ENCODE results near the gene NCAPG.

DNA sequence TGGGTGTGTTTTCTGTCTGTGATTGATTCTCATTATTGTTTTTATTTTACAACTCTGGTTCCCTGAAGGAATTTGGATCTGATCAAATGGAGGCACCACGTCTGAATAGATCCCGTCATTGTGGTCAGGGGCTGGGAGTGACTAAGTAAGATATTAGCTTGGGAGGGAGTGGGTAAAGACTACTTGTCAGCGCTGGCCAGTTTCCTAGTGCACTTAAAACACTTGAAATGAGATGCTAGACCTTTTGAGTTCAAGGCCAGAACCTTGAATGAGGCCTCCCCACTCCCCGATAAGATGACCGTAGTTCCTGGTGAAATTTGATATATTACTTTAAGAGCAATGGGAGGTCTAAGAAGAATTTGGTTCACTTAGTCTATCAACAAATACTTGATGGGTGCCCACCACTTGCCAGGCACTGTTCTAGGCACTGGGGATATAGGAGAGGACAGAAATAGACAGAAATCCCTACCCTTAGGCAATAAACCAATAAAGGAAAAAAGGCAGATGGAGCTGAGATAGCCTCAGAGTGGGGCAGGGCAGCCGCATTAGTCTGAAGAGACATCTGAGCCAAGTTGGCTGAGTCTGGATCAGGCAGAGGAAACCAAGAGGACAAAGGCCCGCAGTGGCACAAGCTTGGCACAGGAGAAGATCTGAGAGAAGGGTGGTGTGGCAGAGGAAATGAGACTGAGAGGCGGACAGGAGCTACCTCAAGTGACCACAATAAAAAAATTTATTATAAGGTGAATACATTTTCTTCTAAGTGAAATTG lies 41.2 kb upstream of the NCAPG start:
- no peak for TF ChIP-seq POLR2A (IDR thresholded peaks at IDR 0.05)
- TF ChIP-seq, protein P1, sequence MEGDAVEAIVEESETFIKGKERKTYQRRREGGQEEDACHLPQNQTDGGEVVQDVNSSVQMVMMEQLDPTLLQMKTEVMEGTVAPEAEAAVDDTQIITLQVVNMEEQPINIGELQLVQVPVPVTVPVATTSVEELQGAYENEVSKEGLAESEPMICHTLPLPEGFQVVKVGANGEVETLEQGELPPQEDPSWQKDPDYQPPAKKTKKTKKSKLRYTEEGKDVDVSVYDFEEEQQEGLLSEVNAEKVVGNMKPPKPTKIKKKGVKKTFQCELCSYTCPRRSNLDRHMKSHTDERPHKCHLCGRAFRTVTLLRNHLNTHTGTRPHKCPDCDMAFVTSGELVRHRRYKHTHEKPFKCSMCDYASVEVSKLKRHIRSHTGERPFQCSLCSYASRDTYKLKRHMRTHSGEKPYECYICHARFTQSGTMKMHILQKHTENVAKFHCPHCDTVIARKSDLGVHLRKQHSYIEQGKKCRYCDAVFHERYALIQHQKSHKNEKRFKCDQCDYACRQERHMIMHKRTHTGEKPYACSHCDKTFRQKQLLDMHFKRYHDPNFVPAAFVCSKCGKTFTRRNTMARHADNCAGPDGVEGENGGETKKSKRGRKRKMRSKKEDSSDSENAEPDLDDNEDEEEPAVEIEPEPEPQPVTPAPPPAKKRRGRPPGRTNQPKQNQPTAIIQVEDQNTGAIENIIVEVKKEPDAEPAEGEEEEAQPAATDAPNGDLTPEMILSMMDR (IDR thresholded peaks at IDR 0.05): no peak

Data from upper lobe of left lung (tissue), 4 donors.